ENCODE results near the gene SLX4. TPM values are rescaled to one million over a fixed set of nuclear protein-coding genes. Genes with fewer than 3 reads are reported as not detected.
"Not testable (repeated sequence)": the region's sequence is repeated elsewhere in the genome, so short reads cannot be mapped to it uniquely, and the experiment has no call there.

Gene SLX4
- total and polyA plus RNA-seq, 2 donors = 2.0 to 2.9 TPM

DNA sequence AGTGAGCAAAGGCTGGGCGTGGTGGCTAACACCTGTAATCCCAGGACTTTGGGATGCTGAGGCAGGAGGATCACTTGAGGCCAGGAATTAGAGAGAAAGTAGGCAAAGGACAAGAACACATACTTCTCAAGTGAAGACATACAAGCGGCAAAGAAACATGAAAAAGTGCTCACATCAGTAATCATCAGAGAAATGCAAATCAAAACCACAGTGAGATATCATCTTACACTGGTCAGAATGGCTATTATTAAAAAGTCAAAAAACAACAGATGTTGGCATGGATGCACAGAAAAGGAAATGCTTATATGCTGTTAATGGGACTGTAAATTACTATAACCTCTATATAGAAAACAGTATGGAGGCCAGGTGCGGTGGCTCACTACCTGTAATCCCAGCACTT is 12.2 kb upstream of the SLX4 start:
- WGBS = 96% methylated on average over 3 of the region's 3 CpGs
- H3K4me1 ChIP-seq (ENCODE audit: control insufficient read depth in 2 of 2, insufficient read depth in 2 of 2, low read length in 2 of 2) = peaks cover 3 to 14% of the 10 kb centered on the region in 2 donors
- H3K4me3 ChIP-seq (ENCODE audit: low read length in 2 of 2) = no peak overlapping the region
- no peaks in the 10 kb centered on the region for H3K27me3 ChIP-seq (ENCODE audit: control insufficient read depth in 2 of 2, insufficient read depth in 1 of 2, low read length in 1 of 2)
- no peaks in the 10 kb centered on the region for H3K9me3 ChIP-seq (ENCODE audit: control insufficient read depth in 2 of 2, insufficient read depth in 1 of 2, low read length in 1 of 2)
- no peak for DNase-seq (ENCODE audit: low read depth in 6 of 9, low spot score in 9 of 9)
- H3K27ac ChIP-seq (ENCODE audit: low read depth in 1 of 2, low read length in 1 of 2) = no peak overlapping the region
- no peaks in the 10 kb centered on the region for H3K36me3 ChIP-seq (ENCODE audit: control insufficient read depth in 2 of 2, insufficient read depth in 2 of 2, low read length in 1 of 2)

DNA sequence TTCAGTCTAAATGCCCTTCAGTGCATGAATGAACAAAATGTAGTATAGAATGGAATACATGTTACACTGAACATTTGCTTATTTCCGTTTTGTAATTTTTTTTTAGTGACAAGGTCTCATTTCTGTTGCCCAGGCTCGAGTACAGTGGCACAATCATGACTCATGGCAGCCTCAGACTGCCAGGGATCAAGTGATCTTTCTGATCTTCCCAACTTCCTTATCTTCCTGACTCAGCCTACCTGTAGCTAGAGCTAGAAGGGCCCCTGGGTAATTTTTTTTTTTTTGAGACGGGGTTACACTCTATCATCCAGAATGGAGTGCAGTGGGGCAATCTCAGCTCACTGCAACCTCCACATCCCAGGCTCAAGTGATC is 7.3 kb upstream of the SLX4 start:
- H3K27me3 ChIP-seq (ENCODE audit: control insufficient read depth in 2 of 2, insufficient read depth in 1 of 2, low read length in 1 of 2) = no peaks in the 10 kb centered on the region
- DNase-seq (ENCODE audit: low read depth in 6 of 9, low spot score in 9 of 9) = no peak
- H3K36me3 ChIP-seq (ENCODE audit: control insufficient read depth in 2 of 2, insufficient read depth in 2 of 2, low read length in 1 of 2) = no peaks in the 10 kb centered on the region
- no peak overlapping the region for H3K4me3 ChIP-seq (ENCODE audit: low read length in 2 of 2)
- H3K4me1 ChIP-seq (ENCODE audit: control insufficient read depth in 2 of 2, insufficient read depth in 2 of 2, low read length in 2 of 2) = no peaks in the 10 kb centered on the region
- 87% methylated on average over 3 of the region's 3 CpGs for WGBS
- H3K27ac ChIP-seq (ENCODE audit: low read depth in 1 of 2, low read length in 1 of 2) = no peak overlapping the region
- H3K9me3 ChIP-seq (ENCODE audit: control insufficient read depth in 2 of 2, insufficient read depth in 1 of 2, low read length in 1 of 2) = no peaks in the 10 kb centered on the region

DNA sequence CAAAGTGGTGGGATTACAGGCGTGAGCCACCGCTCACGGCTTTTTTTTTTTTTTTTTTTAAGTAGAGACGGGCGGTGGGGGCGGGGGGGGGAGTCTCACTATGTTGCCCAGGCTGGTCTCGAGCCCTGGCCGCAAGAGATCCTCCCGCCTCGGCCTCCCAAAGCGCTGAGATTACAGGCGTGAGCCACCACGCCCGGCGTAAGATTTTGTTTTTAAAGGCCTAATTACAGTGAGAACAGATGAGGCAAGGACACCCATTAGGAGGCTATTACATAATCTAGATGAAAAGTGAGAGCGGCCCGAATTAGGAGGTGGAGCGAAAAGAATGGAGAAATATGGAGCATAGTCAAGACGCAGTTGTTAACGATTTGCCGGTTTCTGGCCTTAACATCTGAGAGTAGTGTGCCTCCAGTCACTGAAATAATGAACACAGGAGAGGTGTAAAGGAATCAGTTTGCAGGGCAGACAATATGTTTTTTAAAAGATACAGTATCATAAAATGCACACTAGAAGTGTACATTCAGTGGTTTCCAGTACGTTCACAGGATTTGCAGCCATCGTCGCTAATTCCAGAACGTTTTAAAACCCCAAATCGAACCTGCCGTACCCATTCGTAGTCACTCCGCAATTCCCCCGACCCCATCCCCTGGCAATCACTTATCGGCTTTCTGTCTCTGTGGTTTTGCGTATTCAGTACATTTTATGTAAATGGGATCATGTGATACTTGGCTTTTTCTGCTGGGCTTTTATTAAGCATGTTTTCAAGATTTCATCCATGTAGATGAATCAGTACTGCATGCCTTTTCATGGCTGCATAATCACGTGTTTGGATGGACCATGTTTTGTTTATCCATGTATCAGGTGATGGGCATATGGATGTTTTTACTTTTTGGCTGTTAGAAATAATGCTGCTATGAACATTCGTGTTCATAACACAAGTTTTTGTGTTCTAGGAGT is 1.4 kb upstream of the SLX4 start:
- 90% methylated on average over 34 of the region's 34 CpGs for WGBS

DNA sequence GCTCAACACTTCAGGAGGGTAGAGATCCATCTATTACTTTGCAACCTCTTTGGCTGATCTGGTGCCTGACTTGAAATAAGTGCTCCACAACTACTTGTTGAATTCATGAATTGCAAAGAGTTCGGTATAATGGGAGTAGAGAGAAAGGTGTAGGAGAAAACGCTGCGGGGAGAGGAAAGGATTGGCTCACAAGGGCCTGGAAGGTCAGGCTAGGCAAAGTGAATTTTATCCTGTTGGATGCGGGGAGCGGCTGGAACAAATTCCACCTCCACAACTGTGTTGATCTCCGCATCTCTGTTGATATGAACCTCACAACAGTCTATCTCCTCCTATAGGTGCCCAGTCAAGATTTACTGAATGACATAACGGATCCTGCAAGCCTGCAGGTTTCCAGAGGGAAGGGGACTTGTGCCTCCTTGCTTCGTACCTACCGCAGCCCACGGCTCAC is 684 bp downstream of the SLX4 start:
- H3K4me1 ChIP-seq (ENCODE audit: control insufficient read depth in 2 of 2, insufficient read depth in 2 of 2, low read length in 2 of 2) = peaks cover 17 to 19% of the 10 kb centered on the region in 2 donors
- H3K4me3 ChIP-seq (ENCODE audit: low read length in 2 of 2) = peak overlapping the region; percentile 70 to 75
- H3K9me3 ChIP-seq (ENCODE audit: control insufficient read depth in 2 of 2, insufficient read depth in 1 of 2, low read length in 1 of 2) = no peaks in the 10 kb centered on the region
- peaks cover 3 to 9% of the 10 kb centered on the region in 2 donors for H3K36me3 ChIP-seq (ENCODE audit: control insufficient read depth in 2 of 2, insufficient read depth in 2 of 2, low read length in 1 of 2)
- WGBS = 3% methylated on average over 10 of the region's 10 CpGs
- no peaks in the 10 kb centered on the region for H3K27me3 ChIP-seq (ENCODE audit: control insufficient read depth in 2 of 2, insufficient read depth in 1 of 2, low read length in 1 of 2)
- DNase-seq (ENCODE audit: low read depth in 6 of 9, low spot score in 9 of 9) = peak in 2 of 9 donors; percentile 13 to 21
- H3K27ac ChIP-seq (ENCODE audit: low read depth in 1 of 2, low read length in 1 of 2) = no peak overlapping the region

More for the DNA sequence above, 1.4 kb upstream of the SLX4 start:
- H3K27ac ChIP-seq (ENCODE audit: low read depth in 1 of 2, low read length in 1 of 2) = no peak overlapping the region
- H3K9me3 ChIP-seq (ENCODE audit: control insufficient read depth in 2 of 2, insufficient read depth in 1 of 2, low read length in 1 of 2) = no peaks in the 10 kb centered on the region
- H3K4me1 ChIP-seq (ENCODE audit: control insufficient read depth in 2 of 2, insufficient read depth in 2 of 2, low read length in 2 of 2) = peaks cover 17 to 19% of the 10 kb centered on the region in 2 donors
- peak overlapping the region; percentile 70 to 96 for H3K4me3 ChIP-seq (ENCODE audit: low read length in 2 of 2)
- peaks cover 0 to 5% of the 10 kb centered on the region in 2 donors for H3K36me3 ChIP-seq (ENCODE audit: control insufficient read depth in 2 of 2, insufficient read depth in 2 of 2, low read length in 1 of 2)
- no peak for DNase-seq (ENCODE audit: low read depth in 6 of 9, low spot score in 9 of 9)
- no peaks in the 10 kb centered on the region for H3K27me3 ChIP-seq (ENCODE audit: control insufficient read depth in 2 of 2, insufficient read depth in 1 of 2, low read length in 1 of 2)

DNA sequence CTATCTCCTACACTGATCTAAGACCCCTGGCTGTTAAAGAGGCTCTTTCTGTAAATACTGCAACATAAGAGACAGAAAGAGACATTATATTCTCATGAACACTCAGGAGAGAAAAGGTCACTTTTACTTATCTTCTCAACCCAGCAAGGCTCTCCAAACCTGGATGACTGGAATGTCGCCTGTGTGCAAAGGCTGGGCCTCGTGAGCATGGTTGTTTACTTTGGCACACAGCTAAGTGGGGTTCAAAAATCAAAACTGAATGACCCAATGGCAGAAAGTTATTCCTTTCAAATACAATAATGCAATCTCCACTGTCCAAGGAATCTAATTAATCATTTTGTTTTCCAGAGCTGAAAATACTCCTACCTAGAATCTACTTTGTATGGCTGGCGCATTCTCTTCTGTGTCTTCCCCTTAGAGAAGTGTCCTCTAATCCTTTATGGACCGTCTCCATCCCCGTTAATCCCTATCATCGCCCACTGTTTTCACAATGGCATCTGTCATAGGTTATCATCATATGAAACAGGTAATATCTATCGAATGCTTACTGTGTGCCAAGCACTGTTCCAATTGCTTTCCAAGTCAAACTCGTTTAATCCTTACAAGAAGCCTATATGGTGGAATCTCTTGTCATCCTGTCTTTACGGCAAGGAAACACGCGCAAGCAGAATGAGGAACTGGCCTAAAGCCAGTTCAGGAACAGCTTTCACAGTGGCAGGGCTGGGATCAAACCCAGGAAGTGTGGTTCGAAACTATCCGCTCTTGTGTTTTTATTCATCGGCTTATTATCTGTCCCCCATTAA is 1.3 kb downstream of the SLX4 start:
- Histone ChIP-seq H3K4me3 (ENCODE audit: low read length in 2 of 2) (peak overlapping the region; percentile 70 to 75), H3K36me3 (ENCODE audit: control insufficient read depth in 2 of 2, insufficient read depth in 2 of 2, low read length in 1 of 2) (peaks cover 3 to 9% of the 10 kb centered on the region in 2 donors), H3K27me3 (ENCODE audit: control insufficient read depth in 2 of 2, insufficient read depth in 1 of 2, low read length in 1 of 2) (no peaks in the 10 kb centered on the region), H3K9me3 (ENCODE audit: control insufficient read depth in 2 of 2, insufficient read depth in 1 of 2, low read length in 1 of 2) (no peaks in the 10 kb centered on the region), H3K27ac (ENCODE audit: low read depth in 1 of 2, low read length in 1 of 2) (no peak overlapping the region), H3K4me1 (ENCODE audit: control insufficient read depth in 2 of 2, insufficient read depth in 2 of 2, low read length in 2 of 2) (peaks cover 17 to 19% of the 10 kb centered on the region in 2 donors)
- 60% methylated on average over 14 of the region's 14 CpGs for WGBS
- no peak for DNase-seq (ENCODE audit: low read depth in 6 of 9, low spot score in 9 of 9)

DNA sequence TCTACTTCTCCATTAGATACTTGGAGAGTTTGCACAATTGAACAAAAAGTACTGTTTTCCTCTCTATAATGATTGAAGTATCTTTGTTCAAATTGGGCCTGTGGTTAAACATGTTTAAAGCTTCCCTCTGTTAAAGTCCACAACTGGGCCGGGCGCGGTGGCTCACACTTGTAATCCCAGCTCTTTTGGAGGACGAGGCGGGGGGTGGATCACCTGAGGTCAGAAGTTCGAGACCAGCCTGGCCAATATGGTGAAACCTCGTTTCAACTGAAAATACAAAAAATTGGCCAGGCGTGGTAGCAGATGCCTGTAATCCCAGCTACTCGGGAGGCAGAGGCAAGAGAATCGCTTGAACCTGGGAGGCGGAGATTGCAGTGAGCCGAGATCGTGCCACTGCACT is 2.4 kb downstream of the SLX4 start:
- peaks cover 17 to 19% of the 10 kb centered on the region in 2 donors for H3K4me1 ChIP-seq (ENCODE audit: control insufficient read depth in 2 of 2, insufficient read depth in 2 of 2, low read length in 2 of 2)

DNA sequence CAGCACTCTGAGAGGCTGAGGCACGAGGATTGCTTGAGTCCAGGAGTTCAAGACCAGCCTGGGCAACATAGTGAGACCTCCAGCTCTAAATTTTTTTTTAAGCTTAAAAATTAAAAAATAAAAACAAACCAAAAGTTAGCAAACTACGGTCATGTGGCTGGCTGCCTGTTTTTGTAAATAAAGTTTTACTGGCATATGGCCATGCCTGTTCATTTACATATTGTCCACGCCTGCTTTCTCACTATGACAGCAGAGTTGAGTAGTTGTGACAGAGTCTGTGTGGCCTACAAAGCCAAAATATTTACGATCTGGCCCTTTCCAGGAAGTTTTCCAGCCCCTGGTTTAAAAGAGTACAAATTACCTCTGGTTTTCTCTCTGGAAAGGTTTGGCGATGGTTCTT is 3.3 kb downstream of the SLX4 start:
- WGBS = 98% methylated on average over 5 of the region's 5 CpGs

More for the DNA sequence above, 2.4 kb downstream of the SLX4 start:
- not testable (repeated sequence) for H3K27me3 ChIP-seq (ENCODE audit: control insufficient read depth in 2 of 2, insufficient read depth in 1 of 2, low read length in 1 of 2); H3K27ac ChIP-seq (ENCODE audit: low read depth in 1 of 2, low read length in 1 of 2); DNase-seq (ENCODE audit: low read depth in 6 of 9, low spot score in 9 of 9); H3K9me3 ChIP-seq (ENCODE audit: control insufficient read depth in 2 of 2, insufficient read depth in 1 of 2, low read length in 1 of 2); H3K36me3 ChIP-seq (ENCODE audit: control insufficient read depth in 2 of 2, insufficient read depth in 2 of 2, low read length in 1 of 2); H3K4me3 ChIP-seq (ENCODE audit: low read length in 2 of 2)
- 98% methylated on average over 13 of the region's 13 CpGs for WGBS

DNA sequence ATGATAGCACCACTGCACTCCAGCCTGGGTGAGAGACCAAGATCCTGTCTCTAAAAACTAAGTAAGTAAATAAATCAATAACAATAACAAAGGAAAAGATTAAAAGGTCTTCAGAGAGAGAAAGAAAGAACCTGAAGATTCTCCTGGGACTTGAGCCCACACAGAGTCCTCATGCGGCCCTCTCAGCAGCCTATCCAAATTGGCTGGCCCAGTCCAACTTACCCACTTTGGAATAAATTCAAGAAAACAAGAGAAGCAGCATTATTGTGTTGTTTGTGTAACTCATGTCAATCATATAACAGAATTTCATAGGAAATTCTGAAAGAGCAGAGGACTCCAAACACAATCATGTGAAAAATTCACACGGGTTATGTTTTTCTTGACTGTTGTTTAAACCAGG is 3.8 kb downstream of the SLX4 start:
- Histone ChIP-seq H3K4me1 (ENCODE audit: control insufficient read depth in 2 of 2, insufficient read depth in 2 of 2, low read length in 2 of 2) (peaks cover 11 to 13% of the 10 kb centered on the region in 2 donors), H3K27ac (ENCODE audit: low read depth in 1 of 2, low read length in 1 of 2) (no peak overlapping the region), H3K9me3 (ENCODE audit: control insufficient read depth in 2 of 2, insufficient read depth in 1 of 2, low read length in 1 of 2) (no peaks in the 10 kb centered on the region), H3K4me3 (ENCODE audit: low read length in 2 of 2) (no peak overlapping the region), H3K27me3 (ENCODE audit: control insufficient read depth in 2 of 2, insufficient read depth in 1 of 2, low read length in 1 of 2) (no peaks in the 10 kb centered on the region), H3K36me3 (ENCODE audit: control insufficient read depth in 2 of 2, insufficient read depth in 2 of 2, low read length in 1 of 2) (peaks cover 6 to 19% of the 10 kb centered on the region in 2 donors)
- no peak for DNase-seq (ENCODE audit: low read depth in 6 of 9, low spot score in 9 of 9)
- 98% methylated on average over 2 of the region's 2 CpGs for WGBS

More for the DNA sequence above, 3.3 kb downstream of the SLX4 start:
- DNase-seq (ENCODE audit: low read depth in 6 of 9, low spot score in 9 of 9) = no peak
- H3K4me1 ChIP-seq (ENCODE audit: control insufficient read depth in 2 of 2, insufficient read depth in 2 of 2, low read length in 2 of 2) = peaks cover 16 to 17% of the 10 kb centered on the region in 2 donors
- no peak overlapping the region for H3K4me3 ChIP-seq (ENCODE audit: low read length in 2 of 2)
- H3K27me3 ChIP-seq (ENCODE audit: control insufficient read depth in 2 of 2, insufficient read depth in 1 of 2, low read length in 1 of 2) = no peaks in the 10 kb centered on the region
- H3K9me3 ChIP-seq (ENCODE audit: control insufficient read depth in 2 of 2, insufficient read depth in 1 of 2, low read length in 1 of 2) = no peaks in the 10 kb centered on the region
- no peak overlapping the region for H3K27ac ChIP-seq (ENCODE audit: low read depth in 1 of 2, low read length in 1 of 2)
- H3K36me3 ChIP-seq (ENCODE audit: control insufficient read depth in 2 of 2, insufficient read depth in 2 of 2, low read length in 1 of 2) = peaks cover 3 to 15% of the 10 kb centered on the region in 2 donors

DNA sequence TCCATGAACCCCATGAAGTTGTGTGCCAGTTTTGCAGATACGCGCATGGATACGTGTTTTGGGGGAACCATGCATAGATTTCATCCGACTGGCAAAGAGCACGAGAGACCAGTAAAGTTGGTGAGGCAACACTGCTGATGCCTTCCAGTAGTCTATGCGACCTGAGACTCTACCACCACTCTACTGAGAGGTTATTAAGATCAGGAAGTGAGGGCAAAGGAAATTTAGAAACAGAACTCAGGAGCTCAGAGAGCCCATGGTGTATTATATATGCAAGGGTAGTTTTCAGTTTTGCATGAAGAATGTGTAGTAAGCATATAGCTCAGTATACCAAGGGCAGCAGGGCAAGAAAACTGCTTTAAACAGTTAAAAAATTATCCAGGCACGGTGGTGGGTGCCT is 4.2 kb downstream of the SLX4 start:
- DNase-seq (ENCODE audit: low read depth in 6 of 9, low spot score in 9 of 9) = no peak
- H3K27me3 ChIP-seq (ENCODE audit: control insufficient read depth in 2 of 2, insufficient read depth in 1 of 2, low read length in 1 of 2) = no peaks in the 10 kb centered on the region
- no peaks in the 10 kb centered on the region for H3K9me3 ChIP-seq (ENCODE audit: control insufficient read depth in 2 of 2, insufficient read depth in 1 of 2, low read length in 1 of 2)
- WGBS = 97% methylated on average over 7 of the region's 7 CpGs
- peaks cover 7 to 9% of the 10 kb centered on the region in 2 donors for H3K4me1 ChIP-seq (ENCODE audit: control insufficient read depth in 2 of 2, insufficient read depth in 2 of 2, low read length in 2 of 2)
- no peak overlapping the region for H3K4me3 ChIP-seq (ENCODE audit: low read length in 2 of 2)
- H3K36me3 ChIP-seq (ENCODE audit: control insufficient read depth in 2 of 2, insufficient read depth in 2 of 2, low read length in 1 of 2) = peaks cover 10 to 24% of the 10 kb centered on the region in 2 donors
- H3K27ac ChIP-seq (ENCODE audit: low read depth in 1 of 2, low read length in 1 of 2) = no peak overlapping the region
